ENCODE data around the gene CD300LB.
"Not testable (repeated sequence)": the region's sequence is repeated elsewhere in the genome, so short reads cannot be mapped to it uniquely, and the experiment has no call there.

GRCh38 chr17:74558402-74558801, 27.1 kb upstream of the CD300LB start:
- not testable (repeated sequence) for TF ChIP-seq POLR2A, CTCF (IDR thresholded peaks at IDR 0.05)

Measured in prostate gland (tissue), 2 donors.